DOHH2 (cell line): Measurements from ENCODE around the gene HAO1.

Source experiments
- H3F3A ChIP-seq: fragments of 200-600 bp; sonication (generic), shearing (Covaris generic); 2 replicates; pipeline ENCODE4 v1.6.0; 2016; ENCODE audit warnings: antibody characterized with exemption, mild to moderate bottlenecking; ENCODE audit not compliant: control insufficient read depth, insufficient read depth
- H3K27ac ChIP-seq: fragments of 200-600 bp; sonication (generic); 2 replicates; pipeline ENCODE4 v1.5.1; 2014; ENCODE audit warnings: low read depth, mild to moderate bottlenecking, low read length, moderate library complexity
- H3K27me3 ChIP-seq: fragments of 200-600 bp; sonication (generic); 2 replicates; pipeline ENCODE4 v1.6.1; 2014; ENCODE audit warnings: mild to moderate bottlenecking, low read length, mixed read lengths; ENCODE audit not compliant: control insufficient read depth
- H3K36me3 ChIP-seq: fragments of 200-600 bp; sonication (generic); 2 replicates; pipeline ENCODE4 v1.6.1; 2014; ENCODE audit warnings: mild to moderate bottlenecking, low read length, moderate library complexity, mixed read lengths; ENCODE audit not compliant: control insufficient read depth
- H3K4me1 ChIP-seq: fragments of 200-600 bp; sonication (generic); 2 replicates; pipeline ENCODE4 v1.6.1; 2014; ENCODE audit warnings: mild to moderate bottlenecking, low read length, mixed read lengths; ENCODE audit not compliant: control insufficient read depth
- H3K4me2 ChIP-seq: fragments of 200-600 bp; sonication (generic); 2 replicates; pipeline ENCODE4 v1.6.0; 2014; ENCODE audit warnings: mild to moderate bottlenecking, low read length, moderate library complexity
- H3K4me3 ChIP-seq: fragments of 200-600 bp; sonication (generic); 2 replicates; pipeline ENCODE4 v1.5.1; 2014; ENCODE audit warnings: mild to moderate bottlenecking, low read length, mixed read lengths
- H3K79me2 ChIP-seq: fragments of 200-600 bp; sonication (generic); 2 replicates; pipeline ENCODE4 v1.6.1; 2014; ENCODE audit warnings: mild to moderate bottlenecking, low read length, mixed read lengths; ENCODE audit not compliant: control insufficient read depth
- H3K9me2 ChIP-seq: fragments of 200-600 bp; sonication (generic); replicated peaks from 2 replicates; pipeline ENCODE4 v1.6.1; 2014; ENCODE audit warnings: mild to moderate bottlenecking, low read length, mixed read lengths; ENCODE audit not compliant: control insufficient read depth
- H3K9me3 ChIP-seq: fragments of 200-600 bp; sonication (generic); 2 replicates; pipeline ENCODE4 v1.6.1; 2014; ENCODE audit warnings: antibody characterized with exemption, low read length, mixed read lengths; ENCODE audit not compliant: control insufficient read depth, insufficient read depth
- H4K20me1 ChIP-seq: fragments of 200-600 bp; sonication (generic); 2 replicates; pipeline ENCODE4 v1.6.0; 2014; ENCODE audit warnings: low read depth, mild to moderate bottlenecking, antibody characterized with exemption, low read length, moderate library complexity; ENCODE audit not compliant: control insufficient read depth, insufficient read depth
- CTCF ChIP-seq: fragments of 200-600 bp; sonication (generic); IDR thresholded peaks from one replicate; pipeline ENCODE4 v1.5.1; 2014; ENCODE audit warnings: antibody characterized with exemption, mild to moderate bottlenecking, low read depth, low read length; ENCODE audit not compliant: poor library complexity, severe bottlenecking
- EZH2phosphoT487 ChIP-seq: fragments of 200-600 bp; sonication (generic); IDR thresholded peaks from 2 replicates; pipeline ENCODE4 v1.6.1; 2017; ENCODE audit warnings: borderline replicate concordance, mild to moderate bottlenecking, antibody characterized with exemption, low read length, moderate library complexity, mixed read lengths

HAO1 gene

GRCh38 chr20:7883741-7884140, 56.5 kb downstream of the HAO1 start:
- Histone ChIP-seq H3K4me1 (peaks cover 5% of the 10 kb centered on the region; the same call in 1 of the 2 replicates), H3K27me3 (no peaks in the 10 kb centered on the region), H3K9me3 (no peaks in the 10 kb centered on the region), H3K4me3 (no peak overlapping the region), H3K4me2 (no peak overlapping the region), H3K79me2 (no peaks in the 10 kb centered on the region), H3K27ac (no peak overlapping the region), H4K20me1 (no peaks in the 10 kb centered on the region), H3F3A (no peaks in the 10 kb centered on the region), H3K9me2 (no peaks in the 10 kb centered on the region), H3K36me3 (no peaks in the 10 kb centered on the region)
- TF ChIP-seq CTCF, result no peak
- TF ChIP-seq EZH2phosphoT487, result no peak

- Histone ChIP-seq H3K9me2 (no peaks in the 10 kb centered on the region), H3K4me1 (peaks cover 5% of the 10 kb centered on the region; the same call in 1 of the 2 replicates)
Observed at GRCh38 chr20:7883309-7883708, 56.9 kb downstream of the HAO1 start.

GRCh38 chr20:7882076-7882475, 58.2 kb downstream of the HAO1 start:
- TF ChIP-seq EZH2phosphoT487 (no peak), CTCF (no peak)
- peaks cover 5% of the 10 kb centered on the region; the same call in 1 of the 2 replicates for H3K4me1 ChIP-seq
- H3K4me2 ChIP-seq, result no peak overlapping the region
- H3K9me3 ChIP-seq, result no peaks in the 10 kb centered on the region
- no peak overlapping the region for H3K4me3 ChIP-seq
- H3K36me3 ChIP-seq, result no peaks in the 10 kb centered on the region
- no peaks in the 10 kb centered on the region for H3F3A ChIP-seq
- H4K20me1 ChIP-seq, result no peaks in the 10 kb centered on the region
- H3K27me3 ChIP-seq, result no peaks in the 10 kb centered on the region
- no peaks in the 10 kb centered on the region for H3K9me2 ChIP-seq
- no peaks in the 10 kb centered on the region for H3K79me2 ChIP-seq
- H3K27ac ChIP-seq, result no peak overlapping the region

More at GRCh38 chr20:7883309-7883708, 56.9 kb downstream of the HAO1 start:
- no peaks in the 10 kb centered on the region for H4K20me1 ChIP-seq
- TF ChIP-seq EZH2phosphoT487 (no peak), CTCF (no peak)
- H3F3A ChIP-seq, result no peaks in the 10 kb centered on the region
- no peaks in the 10 kb centered on the region for H3K9me3 ChIP-seq
- no peak overlapping the region for H3K27ac ChIP-seq
- no peaks in the 10 kb centered on the region for H3K27me3 ChIP-seq
- H3K4me3 ChIP-seq, result no peak overlapping the region
- no peaks in the 10 kb centered on the region for H3K36me3 ChIP-seq
- H3K79me2 ChIP-seq, result no peaks in the 10 kb centered on the region
- H3K4me2 ChIP-seq, result no peak overlapping the region

- H3F3A ChIP-seq, result no peaks in the 10 kb centered on the region
- H3K36me3 ChIP-seq, result no peaks in the 10 kb centered on the region
- peaks cover 5% of the 10 kb centered on the region; the same call in 1 of the 2 replicates for H3K4me1 ChIP-seq
- TF ChIP-seq CTCF (no peak), EZH2phosphoT487 (no peak)
- no peaks in the 10 kb centered on the region for H3K9me2 ChIP-seq
- no peaks in the 10 kb centered on the region for H3K9me3 ChIP-seq
- H3K4me2 ChIP-seq, result no peak overlapping the region
- H3K27ac ChIP-seq, result no peak overlapping the region
- no peak overlapping the region for H3K4me3 ChIP-seq
- no peaks in the 10 kb centered on the region for H3K27me3 ChIP-seq
- no peaks in the 10 kb centered on the region for H3K79me2 ChIP-seq
- no peaks in the 10 kb centered on the region for H4K20me1 ChIP-seq
Observed at GRCh38 chr20:7881551-7881950, 58.7 kb downstream of the HAO1 start.
